Urinary bladder (tissue), 4 donors: ENCODE measurements around the gene RAB11FIP5. TPM values are rescaled to one million over a fixed set of nuclear protein-coding genes. Genes with fewer than 3 reads are reported as not detected.
"Not testable (repeated sequence)": the region's sequence is repeated elsewhere in the genome, so short reads cannot be mapped to it uniquely, and the experiment has no call there.

Source experiments
- DNase-seq: peaks from one replicate; pipeline ENCODE4 v3.0.0-alpha.2; 2015; ENCODE audit errors: extremely low spot score
- H3K27ac ChIP-seq: one replicate; pipeline ENCODE4 v1.5.1; 2013; ENCODE audit warnings: low read depth, mild to moderate bottlenecking, moderate library complexity
- H3K36me3 ChIP-seq: one replicate; pipeline ENCODE4 v1.6.1; 2013; ENCODE audit warnings: mild to moderate bottlenecking, moderate library complexity; ENCODE audit not compliant: insufficient read depth
- H3K4me1 ChIP-seq: one replicate; pipeline ENCODE4 v1.6.1; 2013; ENCODE audit warnings: mild to moderate bottlenecking, moderate library complexity; ENCODE audit not compliant: insufficient read depth
- H3K4me3 ChIP-seq: one replicate; pipeline ENCODE4 v1.5.1; 2013; ENCODE audit warnings: low read depth, low read length
- WGBS: extraction: QIAGEN DNeasy Blood & Tissue Kit; methylation state at CpG from one replicate; pipeline ENCODE4 v1.1.7; 2013; 5-methylcytosine and 5-hydroxymethylcytosine counted together
- polyA plus RNA-seq: library from polyadenylated mRNA; stranded (reverse); fragments of 200-250 nt; gene quantifications from one replicate; pipeline ENCODE4 v1.2.3, GENCODE V29; 2013
- total RNA-seq: library from RNA; depleted of rRNA; stranded (reverse); fragments of >200 nt; gene quantifications from one replicate; pipeline ENCODE4 v1.2.3, GENCODE V29; 2014
- donor health status: healthy with polysubstance abuse.
- donor health status: healthy.

RAB11FIP5 gene
- 13.4 TPM for total RNA-seq
- 22.6 TPM for polyA plus RNA-seq

DNA sequence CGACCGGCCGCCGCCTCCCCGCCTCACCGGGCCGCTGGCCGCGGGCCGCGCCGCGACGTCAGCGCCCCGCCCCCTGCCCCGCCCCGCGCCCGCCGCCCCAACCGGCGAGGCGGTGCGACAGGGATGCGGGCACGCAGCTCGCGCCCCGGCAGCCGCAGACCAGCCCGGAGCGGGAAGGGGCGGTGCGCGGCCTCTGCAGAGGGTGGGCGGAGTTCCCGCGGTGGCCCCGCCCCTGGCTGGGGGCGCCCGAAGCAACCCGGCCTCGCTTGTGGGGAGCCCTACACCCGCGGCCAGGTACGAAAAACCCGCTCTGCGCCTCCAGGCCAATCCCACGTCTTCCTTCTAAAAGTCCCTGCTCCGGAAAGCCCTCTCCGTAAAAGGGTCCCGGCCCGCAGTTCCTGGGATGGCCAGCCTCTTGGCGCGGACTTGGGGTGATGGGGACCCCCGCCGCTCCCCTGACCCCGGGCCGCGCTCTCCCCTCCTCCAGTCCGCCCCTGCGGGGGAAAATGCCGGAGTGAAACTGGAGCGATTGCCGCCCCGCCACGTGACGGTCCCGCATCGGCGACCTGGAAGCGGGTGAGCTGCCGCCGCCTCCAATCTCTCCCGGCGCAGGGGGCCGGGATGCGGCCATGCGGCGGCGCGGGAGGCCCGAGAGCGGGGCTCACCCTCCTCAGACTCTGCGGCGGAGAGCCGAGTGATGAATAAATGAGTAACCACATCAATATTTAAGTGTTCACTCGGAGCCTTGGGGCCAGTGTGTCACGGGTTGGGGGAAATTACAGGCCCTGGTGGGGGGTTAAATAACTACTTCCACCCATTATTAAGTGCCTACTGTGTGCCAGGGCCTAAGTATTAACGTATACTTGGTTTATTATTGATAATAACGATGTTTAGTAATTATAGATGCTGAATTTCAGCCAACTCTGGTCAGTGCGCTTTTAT, at the start of gene RAB11FIP5:
TSS of gene RAB11FIP5 (minus strand) at position 36 of the 942 bp plus-strand sequence. CDS start 171 bp downstream, outside the sequence.
- Histone ChIP-seq H3K36me3 (no peaks in the 10 kb centered on the region), H3K4me3 (peak within 1 kb of the TSS; percentile 62), H3K27ac (peak within 1 kb of the TSS; percentile 97), H3K4me1 (no peaks in the 10 kb centered on the region)
- DNase-seq: peak; percentile 25
- 1% methylated on average over 93 of the region's 93 CpGs for WGBS

DNA sequence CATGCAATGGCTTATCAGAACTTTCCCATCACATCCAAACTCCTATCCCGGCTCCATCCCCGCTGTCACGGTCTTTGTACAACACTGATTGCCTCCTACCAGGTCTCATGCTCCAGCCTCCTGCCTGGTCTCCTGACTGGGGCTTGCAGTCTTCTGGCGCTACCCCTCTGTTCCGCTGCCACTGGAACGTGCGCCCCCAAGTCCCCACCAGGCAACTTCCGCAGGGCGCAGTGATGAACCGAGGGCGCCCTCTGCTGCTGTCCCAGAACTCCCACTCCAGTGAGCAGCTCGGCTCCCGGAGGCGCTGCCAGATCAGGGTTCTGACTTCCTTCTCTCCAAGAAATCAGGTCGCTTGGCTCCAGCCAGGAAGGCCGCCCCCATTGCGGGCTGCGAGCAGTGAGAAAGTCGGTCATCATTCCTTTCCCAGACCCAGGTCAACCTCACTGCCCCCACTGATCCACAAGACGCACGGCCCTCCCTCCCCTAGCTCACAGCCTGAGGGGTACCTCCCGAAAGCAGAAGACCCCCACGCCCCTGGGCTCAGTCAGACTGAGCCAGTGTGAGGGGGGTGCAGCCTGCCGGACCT, 43.9 kb upstream of the RAB11FIP5 start:
- no peak overlapping the region for H3K4me3 ChIP-seq
- no peak for DNase-seq
- H3K36me3 ChIP-seq: no peaks in the 10 kb centered on the region
- H3K4me1 ChIP-seq: no peaks in the 10 kb centered on the region
- no peak overlapping the region for H3K27ac ChIP-seq
- WGBS: 7% methylated on average over 24 of the region's 24 CpGs

DNA sequence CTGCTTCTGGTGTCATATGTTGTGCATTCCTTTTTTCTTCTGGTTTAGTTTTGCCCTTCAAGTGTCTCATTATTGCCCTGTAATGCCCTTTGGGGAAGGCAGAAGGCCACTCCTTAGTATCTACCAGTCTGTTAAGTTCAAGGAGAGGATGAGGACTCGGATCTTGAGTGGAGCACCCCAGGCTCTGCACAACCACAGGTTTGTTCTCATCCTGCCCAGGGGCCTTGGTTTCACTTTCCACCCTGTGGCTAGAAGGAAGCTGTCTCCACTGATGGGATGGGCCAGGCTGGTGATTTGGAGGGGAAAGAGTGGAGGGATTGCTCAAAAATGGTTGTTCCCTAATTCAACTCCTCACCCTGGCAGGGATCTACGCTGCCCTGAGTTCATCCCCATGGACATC, 30.2 kb upstream of the RAB11FIP5 start:
- 88% methylated on average over 2 of the region's 2 CpGs for WGBS
- H3K27ac ChIP-seq: no peak overlapping the region
- DNase-seq: no peak
- H3K36me3 ChIP-seq: no peaks in the 10 kb centered on the region
- no peaks in the 10 kb centered on the region for H3K4me1 ChIP-seq
- H3K4me3 ChIP-seq: no peak overlapping the region

DNA sequence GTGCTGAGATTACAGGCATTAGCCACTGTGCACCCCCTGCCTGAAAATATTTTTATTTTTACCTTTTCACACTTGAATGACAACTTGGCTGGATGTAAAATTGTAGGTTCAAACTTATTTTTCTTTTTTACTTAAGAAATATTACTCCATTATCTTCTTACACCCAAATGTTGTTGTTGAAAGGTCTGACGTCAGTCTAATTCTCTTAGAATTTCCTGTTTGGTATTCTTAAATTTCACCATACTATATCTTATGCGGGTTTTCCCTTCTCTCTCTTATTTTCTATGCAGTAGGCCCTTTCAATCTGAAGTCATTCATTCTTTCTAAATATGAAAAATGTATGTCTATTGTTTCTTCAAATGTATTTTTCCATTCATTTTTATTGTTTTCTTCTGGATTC, 29.1 kb upstream of the RAB11FIP5 start:
- H3K4me3 ChIP-seq: no peak overlapping the region
- no peaks in the 10 kb centered on the region for H3K36me3 ChIP-seq
- 81% methylated on average over 2 of the region's 2 CpGs for WGBS
- DNase-seq: no peak
- H3K4me1 ChIP-seq: no peaks in the 10 kb centered on the region
- H3K27ac ChIP-seq: no peak overlapping the region

- Histone ChIP-seq H3K4me3 (no peak overlapping the region), H3K36me3 (no peaks in the 10 kb centered on the region), H3K27ac (no peak overlapping the region), H3K4me1 (no peaks in the 10 kb centered on the region)
- 76% methylated on average over 2 of the region's 2 CpGs for WGBS
- DNase-seq: no peak
These were observed 22.5 kb upstream of the RAB11FIP5 start for GRCh38 chr2:73135236-73135635.

DNA sequence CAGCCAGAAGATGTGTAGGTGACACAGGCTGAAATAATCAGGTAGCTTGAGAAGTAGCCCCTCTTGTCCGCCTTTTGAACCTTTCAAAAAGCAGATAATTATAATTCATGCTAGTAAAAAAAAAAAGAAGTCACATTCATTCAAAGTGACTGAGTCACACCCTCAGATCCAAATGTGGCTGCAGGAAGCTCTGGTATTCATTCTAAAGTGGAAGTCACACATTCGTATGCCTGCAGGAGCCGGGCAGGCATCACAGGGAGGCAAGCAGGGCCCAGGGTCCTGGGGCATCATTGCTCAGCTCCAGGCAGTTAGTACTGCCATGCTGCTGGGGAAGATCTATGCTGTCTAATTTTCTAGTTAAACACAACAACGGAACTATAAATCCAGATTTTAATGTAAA, 21.7 kb upstream of the RAB11FIP5 start:
- 72% methylated on average over 4 of the region's 4 CpGs for WGBS
- no peak for DNase-seq

DNA sequence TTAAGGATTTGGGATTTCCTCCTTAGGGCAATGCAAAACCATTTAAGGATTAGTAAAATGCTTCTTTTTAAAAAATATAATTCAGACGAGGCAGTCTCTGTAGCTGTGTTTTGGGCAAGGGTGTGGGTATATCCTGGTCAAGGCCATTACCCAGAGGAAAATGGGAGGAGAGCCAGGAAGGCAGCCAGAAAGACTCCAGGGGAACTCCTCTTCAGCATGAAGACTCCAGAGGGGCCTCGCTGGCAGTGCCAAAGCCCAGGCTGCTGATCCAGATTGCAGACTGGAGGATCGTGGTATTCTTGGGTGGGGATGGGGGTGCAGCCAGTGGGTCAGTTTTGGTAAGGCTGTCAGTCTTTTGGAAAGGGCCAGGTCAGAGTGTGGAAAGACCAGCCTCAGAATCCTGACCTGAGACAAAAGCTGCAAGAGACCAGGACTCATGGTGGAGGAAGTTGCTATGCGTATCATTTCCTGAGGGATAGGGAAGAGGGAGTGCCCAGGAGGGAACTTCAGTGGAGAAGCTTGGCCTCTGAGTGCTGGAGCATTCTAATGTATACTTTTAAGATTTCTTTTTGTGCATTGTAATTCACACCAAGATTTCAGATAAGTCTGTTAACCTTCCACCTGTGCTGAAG, 20.9 kb upstream of the RAB11FIP5 start:
- WGBS: 50% methylated on average over 4 of the region's 4 CpGs

More for the DNA sequence above, 21.7 kb upstream of the RAB11FIP5 start:
- H3K27ac ChIP-seq: no peak overlapping the region
- no peaks in the 10 kb centered on the region for H3K4me1 ChIP-seq
- no peak overlapping the region for H3K4me3 ChIP-seq
- no peaks in the 10 kb centered on the region for H3K36me3 ChIP-seq

DNA sequence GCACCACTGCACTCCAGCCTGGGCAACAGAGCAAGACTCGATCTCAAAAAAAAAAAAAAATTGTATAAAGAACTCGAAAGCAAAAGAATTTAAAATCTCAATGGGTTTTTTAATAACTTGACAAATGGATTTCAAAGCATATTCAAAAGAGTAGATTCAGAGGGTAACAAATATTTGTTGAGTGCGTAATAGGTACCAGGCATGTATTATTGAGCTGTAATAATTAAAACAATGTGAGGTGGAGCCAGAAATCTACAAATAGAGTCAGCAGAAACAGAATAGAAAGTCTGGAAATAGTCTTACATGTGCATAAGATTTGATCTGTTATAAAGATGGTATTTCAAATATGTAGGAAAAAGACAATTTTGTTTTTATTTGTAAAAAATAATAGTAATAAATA, 19.1 kb upstream of the RAB11FIP5 start:
- no peak for DNase-seq
- H3K36me3 ChIP-seq: no peaks in the 10 kb centered on the region
- H3K27ac ChIP-seq: no peak overlapping the region
- H3K4me1 ChIP-seq: no peaks in the 10 kb centered on the region
- WGBS: 91% methylated on average over 3 of the region's 3 CpGs
- no peak overlapping the region for H3K4me3 ChIP-seq

More for the DNA sequence above, 20.9 kb upstream of the RAB11FIP5 start:
- no peak for DNase-seq
- Histone ChIP-seq H3K4me1 (no peaks in the 10 kb centered on the region), H3K4me3 (no peak overlapping the region), H3K27ac (no peak overlapping the region), H3K36me3 (no peaks in the 10 kb centered on the region)

GRCh38 chr2:73130790-73131189, 18.0 kb upstream of the RAB11FIP5 start:
- 78% methylated on average over 5 of the region's 5 CpGs for WGBS
- Histone ChIP-seq H3K4me1 (no peaks in the 10 kb centered on the region), H3K36me3 (no peaks in the 10 kb centered on the region), H3K4me3 (no peak overlapping the region), H3K27ac (no peak overlapping the region)
- DNase-seq: no peak

DNA sequence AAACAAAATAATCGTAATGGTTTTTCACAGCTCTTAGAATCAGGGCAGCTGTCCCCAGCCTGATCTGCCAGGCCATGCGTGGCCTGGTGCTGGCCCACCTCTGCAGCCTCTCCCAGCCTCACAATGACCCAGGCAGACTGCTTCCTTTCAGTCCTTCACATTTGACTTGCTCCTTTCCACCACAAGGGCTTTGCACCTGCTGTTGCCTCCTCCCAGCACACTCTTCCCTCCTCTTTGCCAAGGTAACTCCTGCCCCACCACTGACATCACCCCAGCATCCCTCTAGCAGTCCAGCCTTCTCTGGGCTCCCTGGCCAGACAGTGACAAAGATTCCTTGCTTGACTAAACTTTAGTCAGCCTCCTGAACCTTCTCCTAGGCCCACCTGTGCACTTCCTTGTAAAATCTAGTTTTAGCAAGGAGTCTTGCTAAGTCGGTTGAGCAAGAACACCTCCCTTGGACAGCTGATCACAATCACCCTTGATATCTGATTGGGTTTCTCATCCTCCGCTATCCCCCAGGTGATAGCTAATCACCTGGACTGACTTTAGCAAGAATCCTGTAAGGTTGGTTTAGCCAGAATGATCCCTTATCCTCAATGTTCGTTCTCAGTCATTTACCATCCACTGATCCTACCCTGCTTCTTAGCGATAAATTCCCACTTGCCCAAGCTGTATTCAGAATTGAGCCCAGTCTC, 16.2 kb upstream of the RAB11FIP5 start:
- no peaks in the 10 kb centered on the region for H3K4me1 ChIP-seq
- no peak overlapping the region for H3K4me3 ChIP-seq
- H3K36me3 ChIP-seq: no peaks in the 10 kb centered on the region
- DNase-seq: no peak
- no peak overlapping the region for H3K27ac ChIP-seq
- 78% methylated on average over 6 of the region's 6 CpGs for WGBS

DNA sequence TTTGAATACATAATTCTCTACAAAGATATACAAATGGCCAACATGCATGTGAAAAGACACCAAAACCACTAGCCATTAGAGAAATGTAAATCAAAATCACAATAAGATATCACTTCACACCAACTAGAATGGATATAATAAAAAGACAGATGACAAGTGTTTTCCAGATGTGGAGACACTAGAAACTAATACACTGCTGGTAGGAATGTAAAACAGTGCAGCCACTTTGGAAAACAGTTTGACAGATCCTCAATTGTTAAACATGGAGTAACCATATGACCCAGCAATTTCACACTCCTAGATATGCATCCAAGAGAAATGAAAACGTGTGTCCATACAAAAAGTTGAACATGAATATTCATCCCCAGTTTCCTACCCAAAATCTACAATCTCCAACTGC, 9.8 kb upstream of the RAB11FIP5 start:
- no peak for DNase-seq
- 22% methylated on average over 1 of the region's 1 CpG for WGBS

DNA sequence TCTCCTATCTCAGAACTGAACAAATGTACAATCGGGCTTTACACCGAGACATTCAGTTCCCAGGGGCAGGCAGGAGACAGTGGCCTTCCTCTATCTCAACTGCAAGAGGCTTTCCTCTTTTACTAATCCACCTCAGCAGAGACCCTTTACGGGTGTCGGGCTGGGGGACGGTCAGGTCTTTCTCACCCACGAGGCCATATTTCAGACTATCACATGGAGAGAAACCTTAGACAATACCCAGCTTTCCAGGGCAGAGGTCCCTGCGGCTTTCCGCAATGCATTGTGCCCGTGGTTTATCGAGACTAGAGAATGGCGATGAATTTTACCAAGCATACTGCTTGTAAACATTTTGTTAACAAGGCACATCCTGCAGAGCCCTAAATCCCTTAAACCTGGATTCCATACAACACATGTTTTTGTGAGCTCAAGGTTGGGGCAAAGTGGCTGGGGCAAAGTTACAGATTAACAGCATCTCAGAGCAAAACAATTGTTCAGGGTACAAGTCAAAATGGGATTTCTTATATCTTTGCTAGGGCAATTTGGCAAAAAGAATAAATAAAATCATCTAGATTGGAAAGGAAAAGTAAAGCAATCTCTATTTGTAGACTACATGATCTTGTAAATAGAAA, 7.0 kb upstream of the RAB11FIP5 start:
- 46% methylated on average over 11 of the region's 11 CpGs for WGBS
- H3K4me3 ChIP-seq: not testable (repeated sequence)

More for the DNA sequence above, 9.8 kb upstream of the RAB11FIP5 start:
- H3K4me3 ChIP-seq: no peak overlapping the region
- no peaks in the 10 kb centered on the region for H3K4me1 ChIP-seq
- no peak overlapping the region for H3K27ac ChIP-seq
- no peaks in the 10 kb centered on the region for H3K36me3 ChIP-seq

GRCh38 chr2:73117441-73117840, 4.7 kb upstream of the RAB11FIP5 start:
- Histone ChIP-seq H3K4me1 (no peaks in the 10 kb centered on the region), H3K27ac (no peak overlapping the region), H3K36me3 (no peaks in the 10 kb centered on the region), H3K4me3 (no peak overlapping the region)
- DNase-seq: no peak
- WGBS: 78% methylated on average over 1 of the region's 1 CpG

More for the DNA sequence above, 7.0 kb upstream of the RAB11FIP5 start:
- not testable (repeated sequence) for H3K36me3 ChIP-seq, H3K27ac ChIP-seq, H3K4me1 ChIP-seq, DNase-seq
